ENCODE data around the gene ATP13A5.

DNA sequence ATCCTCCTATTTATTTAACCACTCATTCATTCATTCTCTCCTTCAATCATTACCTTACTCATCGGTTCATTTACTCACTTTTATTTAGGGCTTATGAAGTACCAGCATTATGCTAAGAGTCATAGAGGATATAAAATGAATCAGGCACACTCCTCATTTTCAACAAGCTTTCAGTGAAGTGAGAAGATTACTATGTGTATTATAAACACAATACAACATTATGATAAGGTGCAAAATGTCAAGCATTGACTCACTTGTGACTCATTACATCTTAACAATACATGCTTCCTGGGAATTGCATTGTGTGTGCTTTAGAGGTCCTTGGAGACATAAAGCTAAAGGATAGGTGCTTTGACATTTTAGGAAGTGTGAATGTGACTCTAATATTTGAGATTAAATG, 77.1 kb downstream of the ATP13A5 start:
- TF ChIP-seq EZH2phosphoT487 (IDR thresholded peaks at IDR 0.05; ENCODE audit: borderline replicate concordance, low read length), result no peak
- TF ChIP-seq, protein P1, sequence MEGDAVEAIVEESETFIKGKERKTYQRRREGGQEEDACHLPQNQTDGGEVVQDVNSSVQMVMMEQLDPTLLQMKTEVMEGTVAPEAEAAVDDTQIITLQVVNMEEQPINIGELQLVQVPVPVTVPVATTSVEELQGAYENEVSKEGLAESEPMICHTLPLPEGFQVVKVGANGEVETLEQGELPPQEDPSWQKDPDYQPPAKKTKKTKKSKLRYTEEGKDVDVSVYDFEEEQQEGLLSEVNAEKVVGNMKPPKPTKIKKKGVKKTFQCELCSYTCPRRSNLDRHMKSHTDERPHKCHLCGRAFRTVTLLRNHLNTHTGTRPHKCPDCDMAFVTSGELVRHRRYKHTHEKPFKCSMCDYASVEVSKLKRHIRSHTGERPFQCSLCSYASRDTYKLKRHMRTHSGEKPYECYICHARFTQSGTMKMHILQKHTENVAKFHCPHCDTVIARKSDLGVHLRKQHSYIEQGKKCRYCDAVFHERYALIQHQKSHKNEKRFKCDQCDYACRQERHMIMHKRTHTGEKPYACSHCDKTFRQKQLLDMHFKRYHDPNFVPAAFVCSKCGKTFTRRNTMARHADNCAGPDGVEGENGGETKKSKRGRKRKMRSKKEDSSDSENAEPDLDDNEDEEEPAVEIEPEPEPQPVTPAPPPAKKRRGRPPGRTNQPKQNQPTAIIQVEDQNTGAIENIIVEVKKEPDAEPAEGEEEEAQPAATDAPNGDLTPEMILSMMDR (IDR thresholded peaks at IDR 0.05; ENCODE audit: low read depth, low read length, poor library complexity, severe bottlenecking), result no peak

All from DOHH2 (cell line).